HCT116 (cell line): Measurements from ENCODE around the gene CLEC16A.

Experiments used
- CTCF ChIP-seq, 3 experiments: fragments of 200-600 bp in 1 of 3; sonication (generic) in 1 of 3; IDR thresholded peaks in 2 of 3; conservative IDR thresholded peaks in 1 of 3; 2 replicates each; pipeline ENCODE4 v1.5.1; 2012 to 2017; ENCODE audit warnings: low read depth in 2 of 3, low read length in 2 of 3, antibody characterized with exemption in 1 of 3, borderline replicate concordance in 1 of 3, control low read depth in 1 of 3, mild to moderate bottlenecking in 1 of 3, mixed read lengths in 1 of 3, mixed run types in 1 of 3, moderate library complexity in 1 of 3; ENCODE audit not compliant: insufficient read depth in 1 of 3
- EGR1 ChIP-seq: IDR thresholded peaks from 2 replicates; pipeline ENCODE4 v1.6.1; 2012; ENCODE audit warnings: low read depth
- EZH2 ChIP-seq: fragments of 200-600 bp; sonication (generic); IDR thresholded peaks from 2 replicates; pipeline ENCODE4 v1.6.1; 2017; ENCODE audit warnings: antibody characterized with exemption, mixed run types
- EZH2phosphoT487 ChIP-seq: fragments of 200-600 bp; IDR thresholded peaks from 2 replicates; pipeline ENCODE4 v1.6.1; 2018; ENCODE audit warnings: antibody characterized with exemption, borderline replicate concordance
- JUND ChIP-seq: IDR thresholded peaks from 2 replicates; pipeline ENCODE4 v1.6.1; 2012
- POLR2A ChIP-seq: IDR thresholded peaks from 2 replicates; pipeline ENCODE4 v1.7.0; 2011; ENCODE audit warnings: borderline replicate concordance; ENCODE audit not compliant: insufficient read depth, insufficient read length; ENCODE audit errors: extremely low read depth
- POLR2AphosphoS5 ChIP-seq: IDR thresholded peaks from 2 replicates; pipeline ENCODE4 v1.6.1; 2011; ENCODE audit warnings: mild to moderate bottlenecking, low read depth, low read length, moderate library complexity
- RAD21 ChIP-seq: IDR thresholded peaks from 2 replicates; pipeline ENCODE4 v1.6.1; 2012; ENCODE audit warnings: low read depth, mild to moderate bottlenecking
- SRF ChIP-seq: IDR thresholded peaks from 2 replicates; pipeline ENCODE4 v1.6.1; 2012; ENCODE audit warnings: low read depth
- TCF7L2 ChIP-seq: IDR thresholded peaks from 2 replicates; pipeline ENCODE4 v1.7.0; 2011; ENCODE audit warnings: borderline replicate concordance, inconsistent platforms; ENCODE audit not compliant: insufficient read depth, insufficient read length; ENCODE audit errors: extremely low read depth
- YY1 ChIP-seq: IDR thresholded peaks from 2 replicates; pipeline ENCODE4 v1.6.1; 2011; ENCODE audit warnings: low read length, low read depth, moderate library complexity, mild to moderate bottlenecking; ENCODE audit not compliant: insufficient replicate concordance; ENCODE audit errors: extremely low read depth
- ZFX ChIP-seq: fragments of 450-650 bp; IDR thresholded peaks from 2 replicates; pipeline ENCODE4 v1.6.1; 2017
- ZNF274 ChIP-seq: fragments of 200-500 bp; sonication (Bioruptor generic); IDR thresholded peaks from 2 replicates; pipeline ENCODE4 v1.6.1; 2014; ENCODE audit warnings: mild to moderate bottlenecking, low read depth, low read length, inconsistent platforms

DNA sequence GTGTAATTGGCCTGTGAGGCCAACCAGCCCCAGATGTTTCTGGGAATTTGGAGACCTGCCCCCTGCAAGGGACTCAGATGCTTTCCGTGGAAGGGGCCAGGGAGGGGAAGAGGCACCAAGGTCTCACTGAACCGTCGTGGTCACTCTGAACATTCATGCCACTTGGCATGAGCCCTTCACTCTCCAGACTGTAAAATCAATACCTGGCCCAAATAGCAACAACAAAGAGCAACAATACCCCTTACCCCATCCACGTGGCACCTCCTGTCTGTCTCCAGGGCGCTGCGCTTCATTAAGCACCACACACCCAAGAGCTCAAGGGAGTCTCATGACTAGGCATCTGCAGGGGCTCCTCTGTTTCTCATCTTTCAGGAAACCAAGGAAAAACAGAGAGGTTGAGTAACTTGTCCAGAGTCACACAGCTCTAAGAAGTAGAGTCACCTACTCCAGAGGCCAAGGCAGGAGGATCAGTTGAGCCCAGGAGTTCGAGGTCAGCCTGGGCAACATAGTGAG lies 258.8 kb downstream of the CLEC16A start:
- TF ChIP-seq POLR2A: no peak
- no peak for TF ChIP-seq EZH2
- TF ChIP-seq ZNF274: no peak
- no peak for TF ChIP-seq YY1
- TF ChIP-seq CTCF (IDR thresholded peaks at IDR 0.05 in 2 of 3, conservative IDR thresholded peaks at IDR 0.05 in 1 of 3; ENCODE audit: borderline replicate concordance in 1 of 3, insufficient read depth in 1 of 3, low read depth in 2 of 3, low read length in 2 of 3): no peak
- no peak for TF ChIP-seq SRF
- no peak for TF ChIP-seq EZH2phosphoT487
- no peak for TF ChIP-seq ZFX
- no peak for TF ChIP-seq POLR2AphosphoS5
- TF ChIP-seq EGR1: no peak
- TF ChIP-seq TCF7L2: no peak
- TF ChIP-seq RAD21: no peak
- TF ChIP-seq JUND: no peak
